ENCODE measurements around the gene LMAN2L.

DNA sequence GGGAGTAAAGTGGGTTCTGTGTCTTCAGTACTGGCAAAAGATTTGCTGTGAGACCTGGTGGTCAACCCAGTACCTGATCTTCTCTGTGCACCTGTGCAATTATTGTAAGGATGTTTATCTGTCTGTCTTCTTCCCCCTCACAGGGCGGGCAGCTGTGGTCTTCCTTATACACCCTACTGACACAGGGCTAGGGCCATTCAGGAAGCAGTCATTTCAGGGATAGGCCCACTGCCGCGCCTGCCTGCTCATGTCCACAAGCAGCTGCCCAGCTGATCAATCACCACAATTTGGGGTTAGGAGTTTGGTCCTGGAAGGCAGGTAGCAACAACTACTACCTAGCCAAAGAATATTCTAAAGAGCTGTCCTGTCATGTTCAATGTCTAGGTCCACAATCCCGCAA, 19.7 kb upstream of the LMAN2L start:
- TF ChIP-seq CTCF (conservative IDR thresholded peaks at IDR 0.05 in 1 of 2, IDR thresholded peaks at IDR 0.05 in 1 of 2; ENCODE audit: low read depth in 1 of 2, low read length in 2 of 2) (no peak), EZH2 (IDR thresholded peaks at IDR 0.05; ENCODE audit: low read length, missing control alignments) (no peak)
